Stomach (tissue), 9 donors: ENCODE results near the gene PSME1. TPM values are rescaled to one million over a fixed set of nuclear protein-coding genes. Genes with fewer than 3 reads are reported as not detected.

Source experiments
- DNase-seq, 2 donors: peaks; one replicate each; pipeline versions ENCODE4 v3.0.0 to v3.0.0-alpha.2; 2013 to 2019
- H3K27ac ChIP-seq, 5 donors: fragments of 200-600 bp in 4 of 5; sonication (generic) in 4 of 5; one replicate each; pipeline ENCODE4 v1.5.1; 2013 to 2019; ENCODE audit warnings: mild to moderate bottlenecking in 1 of 5, moderate library complexity in 1 of 5
- H3K27me3 ChIP-seq, 3 donors: fragments of 200-600 bp; sonication (generic); one replicate each; pipeline ENCODE4 v1.5.1; 2017 to 2019; ENCODE audit warnings: mixed run types in 1 of 3
- H3K36me3 ChIP-seq, 4 donors: fragments of 200-600 bp; sonication (generic); 1 replicate in 3 of 4; 2 replicates in 1 of 4; pipeline ENCODE4 v1.5.1; 2016 to 2019
- H3K4me1 ChIP-seq, 4 donors: fragments of 200-600 bp; sonication (generic); one replicate each; pipeline ENCODE4 v1.5.1; 2016 to 2019
- H3K4me3 ChIP-seq, 4 donors: fragments of 200-600 bp; sonication (generic) in 3 of 4; one replicate each; pipeline ENCODE4 v1.5.1; 2016 to 2019; ENCODE audit warnings: mild to moderate bottlenecking in 1 of 4
- H3K9me3 ChIP-seq, 4 donors: fragments of 200-600 bp; sonication (generic); one replicate each; pipeline ENCODE4 v1.5.1; 2016 to 2019
- CTCF ChIP-seq, 7 experiments: fragments of 450-650 bp in 4 of 7; fragments of 200-600 bp in 3 of 7; sonication (generic) in 3 of 7; IDR thresholded peaks; one replicate each; pipeline ENCODE4 v1.5.1; 2016 to 2019; ENCODE audit warnings: antibody characterized with exemption in 7 of 7, control low read depth in 2 of 7, mild to moderate bottlenecking in 1 of 7
- EP300 ChIP-seq: sonication (generic); formaldehyde crosslinking; IDR thresholded peaks from one replicate; pipeline ENCODE4 v1.6.1; 2017; ENCODE audit warnings: antibody characterized with exemption
- POLR2A ChIP-seq, 4 donors: fragments of 450-650 bp; IDR thresholded peaks; one replicate each; pipeline ENCODE4 v1.6.1; 2016; ENCODE audit warnings: antibody characterized with exemption in 4 of 4, control low read depth in 2 of 4, mild to moderate bottlenecking in 1 of 4, moderate library complexity in 1 of 4
- POLR2AphosphoS5 ChIP-seq, 3 donors: sonication (generic); formaldehyde crosslinking; IDR thresholded peaks; one replicate each; pipeline ENCODE4 v1.6.1; 2016; ENCODE audit warnings: antibody characterized with exemption in 3 of 3
- whole genome bisulfite sequencing, 5 donors: extraction: QIAGEN DNeasy Blood & Tissue Kit in 3 of 5; methylation state at CpG; one replicate each; pipeline versions ENCODE4 v1.1.5 to v1.1.7; 2013 to 2018; 5-methylcytosine and 5-hydroxymethylcytosine counted together
- intact Hi-C: fragments of 100-400 bp; cut with DNase I; formaldehyde crosslinking; loops from one replicate; pipeline ENCODE4 v1.15.1; 2023; ENCODE audit warnings: low total_unique reads
- polyA plus RNA-seq, 3 donors: library from polyadenylated mRNA; stranded (reverse); fragments of 200-250 nt; gene quantifications; one replicate each; pipeline ENCODE4 v1.2.3, GENCODE V29; 2013
- total RNA-seq, 5 donors: library from RNA; depleted of rRNA; stranded (reverse); fragments of >200 nt; gene quantifications; one replicate each; pipeline versions ENCODE4 v1.1.0 to v1.2.3, GENCODE V29; 2014 to 2016
- donor health status: healthy with polysubstance abuse.
- donor health status: Bipolar disorder and iron deficiency.
- donor health status: healthy.

Gene PSME1
- total and polyA plus RNA-seq, 8 donors: 38.5 to 322 (median 114) TPM

GRCh38 chr14:24094841-24095270 lies 41.1 kb upstream of the PSME1 start:
- DNase-seq: no peak
- intact Hi-C loops: no loop called here
- peak overlapping the region; percentile 94 to 99 (median 95) for H3K27ac ChIP-seq
- 8 to 12% (median 10%) methylated on average over 14 of the region's 14 CpGs for WGBS, 5 donors
- H3K36me3 ChIP-seq: peaks cover 0 to 21% (median 20%) of the 10 kb centered on the region in 4 donors
- H3K27me3 ChIP-seq: no peaks in the 10 kb centered on the region
- TF ChIP-seq EP300: no peak
- H3K9me3 ChIP-seq: no peaks in the 10 kb centered on the region
- H3K4me1 ChIP-seq: peaks cover 10 to 57% (median 40%) of the 10 kb centered on the region in 4 donors
- H3K4me3 ChIP-seq: peak overlapping the region; percentile 70 to 85 (median 74)

- Histone ChIP-seq H3K4me1 (peaks cover 10 to 55% (median 40%) of the 10 kb centered on the region in 4 donors), H3K9me3 (no peaks in the 10 kb centered on the region), H3K27ac (peak overlapping the region; percentile 94 to 99 (median 95)), H3K4me3 (peak overlapping the region; percentile 70 to 85 (median 74)), H3K27me3 (no peaks in the 10 kb centered on the region), H3K36me3 (peaks cover 0 to 27% (median 25%) of the 10 kb centered on the region in 4 donors)
- TF ChIP-seq POLR2AphosphoS5 (IDR thresholded peaks at IDR 0.05) (no peak), EP300 (no peak), POLR2A (IDR thresholded peaks at IDR 0.05) (no peak)
- 57 to 63% (median 59%) methylated on average over 12 of the region's 12 CpGs for WGBS, 5 donors
- intact Hi-C loops: no loop called here
- peak in 1 of 2 donors; percentile 66 for DNase-seq
Observed at GRCh38 chr14:24095271-24096068, 40.5 kb upstream of the PSME1 start.

- intact Hi-C loops: no loop called here
- Histone ChIP-seq H3K4me1 (peaks cover 7 to 43% (median 37%) of the 10 kb centered on the region in 4 donors), H3K27me3 (no peaks in the 10 kb centered on the region), H3K36me3 (peaks cover 0 to 37% (median 30%) of the 10 kb centered on the region in 4 donors), H3K9me3 (no peaks in the 10 kb centered on the region), H3K4me3 (no peak overlapping the region), H3K27ac (no peak overlapping the region)
- no peak for TF ChIP-seq CTCF (IDR thresholded peaks at IDR 0.05)
- TF ChIP-seq EP300: no peak
- no peak for TF ChIP-seq POLR2A (IDR thresholded peaks at IDR 0.05)
- TF ChIP-seq POLR2AphosphoS5 (IDR thresholded peaks at IDR 0.05): no peak
- WGBS, 5 donors: 94 to 97% (median 95%) methylated on average over 8 of the region's 8 CpGs
- DNase-seq: no peak
Observed at GRCh38 chr14:24096545-24097181, 39.3 kb upstream of the PSME1 start.

GRCh38 chr14:24098229-24098926 lies 37.6 kb upstream of the PSME1 start:
- DNase-seq: no peak
- H3K9me3 ChIP-seq: no peaks in the 10 kb centered on the region
- H3K4me1 ChIP-seq: peaks cover 0 to 26% (median 26%) of the 10 kb centered on the region in 4 donors
- H3K4me3 ChIP-seq: no peak overlapping the region
- H3K27ac ChIP-seq: no peak overlapping the region
- peaks cover 0 to 46% (median 40%) of the 10 kb centered on the region in 4 donors for H3K36me3 ChIP-seq
- intact Hi-C loops: no loop called here
- H3K27me3 ChIP-seq: no peaks in the 10 kb centered on the region
- TF ChIP-seq POLR2AphosphoS5 (IDR thresholded peaks at IDR 0.05) (no peak), CTCF (IDR thresholded peaks at IDR 0.05) (no peak), POLR2A (IDR thresholded peaks at IDR 0.05) (no peak), EP300 (no peak)
- WGBS, 5 donors: 87 to 96% (median 93%) methylated on average over 9 to 16 of the region's 16 CpGs
